Neuronal stem cell (in vitro differentiated cells): ENCODE results near the gene CSRNP2.

Source experiments
- DNase-seq: peaks from one replicate; pipeline ENCODE4 v3.0.0-alpha.2; 2013; ENCODE audit warnings: low spot score
- H2AFZ ChIP-seq: one replicate; pipeline ENCODE4 v1.6.1; 2013; ENCODE audit warnings: mild to moderate bottlenecking, low read length, inconsistent platforms
- H2AK5ac ChIP-seq: 2 replicates; pipeline ENCODE4 v1.6.1; 2013; ENCODE audit warnings: low read depth, mild to moderate bottlenecking, inconsistent platforms, low read length, moderate library complexity, mixed read lengths
- H2BK120ac ChIP-seq: 2 replicates; pipeline ENCODE4 v1.6.1; 2013; ENCODE audit warnings: low read depth, mild to moderate bottlenecking, inconsistent platforms, low read length, moderate library complexity, mixed read lengths
- H2BK12ac ChIP-seq: one replicate; pipeline ENCODE4 v1.6.1; 2013; ENCODE audit warnings: low read length, inconsistent platforms
- H2BK15ac ChIP-seq: 2 replicates; pipeline ENCODE4 v1.6.1; 2013; ENCODE audit warnings: mild to moderate bottlenecking, low read length, inconsistent platforms, mixed read lengths
- H2BK5ac ChIP-seq: one replicate; pipeline ENCODE4 v1.6.1; 2013; ENCODE audit warnings: inconsistent platforms, mild to moderate bottlenecking, low read length, moderate library complexity
- H3K14ac ChIP-seq: one replicate; pipeline ENCODE4 v1.6.1; 2013; ENCODE audit warnings: low read length, inconsistent platforms
- H3K18ac ChIP-seq: 2 replicates; pipeline ENCODE4 v1.6.1; 2013; ENCODE audit warnings: low read length, inconsistent platforms
- H3K23ac ChIP-seq: 2 replicates; pipeline ENCODE4 v1.6.1; 2013; ENCODE audit warnings: low read depth, mild to moderate bottlenecking, mixed read lengths, low read length, inconsistent platforms; ENCODE audit not compliant: poor library complexity
- H3K27ac ChIP-seq: replicated peaks from 3 replicates; pipeline ENCODE4 v1.5.1; 2013; ENCODE audit warnings: low read length, inconsistent platforms
- H3K27me3 ChIP-seq, 3 experiments: 2 replicates each; pipeline ENCODE4 v1.6.1; 2013; ENCODE audit warnings: low read length in 3 of 3, mild to moderate bottlenecking in 2 of 3, inconsistent platforms in 1 of 3, low read depth in 1 of 3, mixed read lengths in 1 of 3, moderate library complexity in 1 of 3; ENCODE audit not compliant: control insufficient read depth in 3 of 3, insufficient read depth in 3 of 3
- H3K36me3 ChIP-seq, 2 donors: replicated peaks in 1 of 2; 2 replicates each; pipeline ENCODE4 v1.6.1; 2013; ENCODE audit warnings: low read length in 2 of 2; ENCODE audit not compliant: control insufficient read depth in 2 of 2, insufficient read depth in 2 of 2
- H3K4ac ChIP-seq: 2 replicates; pipeline ENCODE4 v1.6.1; 2013; ENCODE audit warnings: inconsistent platforms, mild to moderate bottlenecking, low read length, moderate library complexity
- H3K4me1 ChIP-seq, 2 donors: 1 replicate in 1 of 2; 2 replicates in 1 of 2; pipeline ENCODE4 v1.6.1; 2013; ENCODE audit warnings: low read length in 2 of 2, low read depth in 1 of 2; ENCODE audit not compliant: control insufficient read depth in 2 of 2, insufficient read depth in 1 of 2
- H3K4me2 ChIP-seq: one replicate; pipeline ENCODE4 v1.6.1; 2013; ENCODE audit warnings: mild to moderate bottlenecking, low read length, inconsistent platforms; ENCODE audit not compliant: insufficient read depth, poor library complexity, severe bottlenecking
- H3K4me3 ChIP-seq, 2 donors: 2 replicates each; pipeline ENCODE4 v1.5.1; 2013; ENCODE audit warnings: low read length in 2 of 2, mild to moderate bottlenecking in 2 of 2, inconsistent platforms in 1 of 2, moderate library complexity in 1 of 2
- H3K79me1 ChIP-seq: one replicate; pipeline ENCODE4 v1.6.1; 2013; ENCODE audit warnings: low read depth, mild to moderate bottlenecking, inconsistent platforms, low read length, moderate library complexity
- H3K9ac ChIP-seq: one replicate; pipeline ENCODE4 v1.6.1; 2013; ENCODE audit warnings: mild to moderate bottlenecking, low read depth, low read length, inconsistent platforms; ENCODE audit not compliant: poor library complexity
- H3K9me3 ChIP-seq, 2 donors: replicated peaks in 1 of 2; 2 replicates each; pipeline versions ENCODE3 to v1.6.1; 2013; ENCODE audit warnings: low read length in 2 of 2, mild to moderate bottlenecking in 2 of 2, inconsistent platforms in 1 of 2, low read depth in 1 of 2, mixed read lengths in 1 of 2, moderate library complexity in 1 of 2; ENCODE audit not compliant: control insufficient read depth in 2 of 2, insufficient read depth in 1 of 2
- H4K8ac ChIP-seq: one replicate; pipeline ENCODE4 v1.6.1; 2013; ENCODE audit warnings: low read depth, mild to moderate bottlenecking, inconsistent platforms, low read length, moderate library complexity
- H4K91ac ChIP-seq: one replicate; pipeline ENCODE4 v1.6.1; 2013; ENCODE audit warnings: low read length, low read depth, mild to moderate bottlenecking, inconsistent platforms; ENCODE audit not compliant: poor library complexity
- WGBS, 2 donors: extraction: QIAGEN DNeasy Blood & Tissue Kit; methylation state at CpG; one replicate each; pipeline ENCODE4 v1.1.7; 2013; ENCODE audit warnings: missing lambda C conversion rate in 2 of 2, mixed read lengths in 1 of 2; ENCODE audit not compliant: insufficient read length in 2 of 2, insufficient replicate concordance in 1 of 2; ENCODE audit errors: extremely low coverage in 2 of 2; 5-methylcytosine and 5-hydroxymethylcytosine counted together

The CSRNP2 gene

GRCh38 chr12:51021694-51022093 is 61.7 kb downstream of the CSRNP2 start:
- WGBS, 2 donors = no CpG with 5 or more reads among the region's 1 CpG
- no peaks in the 10 kb centered on the region for H3K79me1 ChIP-seq
- H2AK5ac ChIP-seq = no peak overlapping the region
- no peaks in the 10 kb centered on the region for H3K9me3 ChIP-seq
- H3K4me2 ChIP-seq = no peak overlapping the region
- H3K18ac ChIP-seq = no peak overlapping the region
- H3K27me3 ChIP-seq = no peaks in the 10 kb centered on the region
- H4K91ac ChIP-seq = no peak overlapping the region
- H4K8ac ChIP-seq = no peak overlapping the region
- no peak overlapping the region for H2BK5ac ChIP-seq
- H3K36me3 ChIP-seq = peaks cover 0 to 3% of the 10 kb centered on the region in 2 donors
- no peak overlapping the region for H3K4me3 ChIP-seq
- DNase-seq = no peak
- H3K27ac ChIP-seq = no peak overlapping the region
- H3K4ac ChIP-seq = no peak overlapping the region
- H2AFZ ChIP-seq = no peak overlapping the region
- no peak overlapping the region for H3K23ac ChIP-seq
- no peak overlapping the region for H2BK12ac ChIP-seq
- no peak overlapping the region for H2BK15ac ChIP-seq
- H2BK120ac ChIP-seq = no peak overlapping the region
- H3K9ac ChIP-seq = no peak overlapping the region
- H3K4me1 ChIP-seq = peaks cover 5 to 8% of the 10 kb centered on the region in 2 donors
- no peak overlapping the region for H3K14ac ChIP-seq

GRCh38 chr12:51020448-51021182 is 62.8 kb downstream of the CSRNP2 start:
- WGBS, 2 donors = no CpG with 5 or more reads among the region's 7 CpGs
- H4K91ac ChIP-seq = no peak overlapping the region
- H3K4me3 ChIP-seq = no peak overlapping the region
- H3K36me3 ChIP-seq = peaks cover 0 to 3% of the 10 kb centered on the region in 2 donors
- no peak overlapping the region for H2AFZ ChIP-seq
- no peak overlapping the region for H3K14ac ChIP-seq
- no peak overlapping the region for H4K8ac ChIP-seq
- peaks cover 2 to 5% of the 10 kb centered on the region in 2 donors for H3K4me1 ChIP-seq
- H3K79me1 ChIP-seq = no peaks in the 10 kb centered on the region
- H2AK5ac ChIP-seq = no peak overlapping the region
- H3K27me3 ChIP-seq = no peaks in the 10 kb centered on the region
- H2BK5ac ChIP-seq = no peak overlapping the region
- H2BK120ac ChIP-seq = no peak overlapping the region
- no peak for DNase-seq
- H3K9me3 ChIP-seq = no peaks in the 10 kb centered on the region
- no peak overlapping the region for H3K27ac ChIP-seq
- no peak overlapping the region for H2BK12ac ChIP-seq
- no peak overlapping the region for H3K4me2 ChIP-seq
- no peak overlapping the region for H2BK15ac ChIP-seq
- H3K23ac ChIP-seq = no peak overlapping the region
- H3K18ac ChIP-seq = no peak overlapping the region
- no peak overlapping the region for H3K4ac ChIP-seq
- no peak overlapping the region for H3K9ac ChIP-seq

GRCh38 chr12:51019927-51020326 is 63.5 kb downstream of the CSRNP2 start:
- no peak overlapping the region for H3K9ac ChIP-seq

GRCh38 chr12:51018956-51019355 is 64.4 kb downstream of the CSRNP2 start:
- no peak for DNase-seq
- Histone ChIP-seq H3K14ac (no peak overlapping the region), H3K4me1 (no peaks in the 10 kb centered on the region), H3K9ac (no peak overlapping the region), H4K91ac (no peak overlapping the region), H2AK5ac (no peak overlapping the region), H3K23ac (no peak overlapping the region), H2BK120ac (no peak overlapping the region), H2AFZ (no peak overlapping the region), H3K27ac (no peak overlapping the region), H3K79me1 (no peaks in the 10 kb centered on the region), H2BK5ac (no peak overlapping the region), H2BK12ac (no peak overlapping the region), H3K27me3 (no peaks in the 10 kb centered on the region), H2BK15ac (no peak overlapping the region), H3K4me2 (no peak overlapping the region), H3K4ac (no peak overlapping the region), H3K18ac (no peak overlapping the region), H4K8ac (no peak overlapping the region), H3K36me3 (peaks cover 0 to 3% of the 10 kb centered on the region in 2 donors), H3K9me3 (no peaks in the 10 kb centered on the region), H3K4me3 (no peak overlapping the region)
- no CpG with 5 or more reads among the region's 2 CpGs for WGBS, 2 donors

More at GRCh38 chr12:51019927-51020326, 63.5 kb downstream of the CSRNP2 start:
- Histone ChIP-seq H3K9me3 (no peaks in the 10 kb centered on the region), H2AFZ (no peak overlapping the region), H2BK12ac (no peak overlapping the region), H4K8ac (no peak overlapping the region), H3K14ac (no peak overlapping the region), H3K27ac (no peak overlapping the region), H3K23ac (no peak overlapping the region), H3K27me3 (no peaks in the 10 kb centered on the region), H4K91ac (no peak overlapping the region), H2AK5ac (no peak overlapping the region), H3K4me3 (no peak overlapping the region), H2BK15ac (no peak overlapping the region), H2BK5ac (no peak overlapping the region), H3K79me1 (no peaks in the 10 kb centered on the region), H3K36me3 (peaks cover 0 to 3% of the 10 kb centered on the region in 2 donors), H3K4me2 (no peak overlapping the region), H3K18ac (no peak overlapping the region), H3K4ac (no peak overlapping the region), H2BK120ac (no peak overlapping the region), H3K4me1 (peaks cover 2 to 5% of the 10 kb centered on the region in 2 donors)
- no CpG with 5 or more reads among the region's 2 CpGs for WGBS, 2 donors
- DNase-seq = no peak
